Effector memory CD4-positive, alpha-beta T cell (primary cell): ENCODE results near the gene KDM4C.
"Not testable (repeated sequence)": the region's sequence is repeated elsewhere in the genome, so short reads cannot be mapped to it uniquely, and the experiment has no call there.

Experiments used
- DNase-seq, 3 donors: peaks; one replicate each; pipeline ENCODE4 v3.0.0-alpha.2; 2020
- H3K27ac ChIP-seq: 2 replicates; pipeline ENCODE4 v1.7.0; 2013; ENCODE audit warnings: mild to moderate bottlenecking, low read length, moderate library complexity; ENCODE audit not compliant: insufficient read depth, poor library complexity, severe bottlenecking
- H3K27me3 ChIP-seq: replicated peaks from 2 replicates; pipeline ENCODE4 v1.7.0; 2013; ENCODE audit warnings: mild to moderate bottlenecking, low read length; ENCODE audit not compliant: insufficient read depth, control insufficient read depth, poor library complexity, severe bottlenecking
- H3K36me3 ChIP-seq: 2 replicates; pipeline ENCODE4 v1.7.0; 2013; ENCODE audit warnings: mild to moderate bottlenecking, low read length, moderate library complexity; ENCODE audit not compliant: control insufficient read depth, insufficient read depth
- H3K4me1 ChIP-seq: 2 replicates; pipeline ENCODE4 v1.7.0; 2013; ENCODE audit warnings: low read length, mild to moderate bottlenecking; ENCODE audit not compliant: control insufficient read depth, insufficient read depth, poor library complexity, severe bottlenecking
- H3K4me3 ChIP-seq: 2 replicates; pipeline ENCODE4 v1.7.0; 2013; ENCODE audit warnings: low read length, low read depth, mild to moderate bottlenecking; ENCODE audit not compliant: insufficient read depth, poor library complexity, severe bottlenecking
- H3K9me3 ChIP-seq: 2 replicates; pipeline ENCODE4 v1.7.0; 2013; ENCODE audit warnings: mild to moderate bottlenecking, low read length, moderate library complexity; ENCODE audit not compliant: control insufficient read depth

Gene KDM4C

DNA sequence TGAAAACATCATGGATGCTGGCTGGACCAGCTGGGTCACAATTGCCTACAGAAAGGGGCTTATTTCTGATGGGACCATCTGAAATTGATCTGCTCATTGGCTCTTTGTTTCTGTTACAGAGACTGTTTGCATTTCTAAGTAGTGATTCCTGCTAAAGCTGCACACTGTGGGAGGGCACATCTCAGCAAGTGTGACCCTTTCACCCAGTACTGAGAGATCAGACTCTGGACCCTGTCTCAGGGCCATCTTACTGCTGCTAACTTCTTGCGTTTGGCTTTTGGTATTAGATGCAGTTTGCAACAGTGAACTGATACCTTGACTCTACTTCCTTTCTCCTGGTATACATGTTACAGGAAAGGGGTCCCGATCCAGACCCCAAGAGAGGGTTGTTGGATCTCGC lies 24.5 kb upstream of the KDM4C start:
- H3K36me3 ChIP-seq: no peaks in the 10 kb centered on the region
- H3K9me3 ChIP-seq: no peaks in the 10 kb centered on the region
- H3K27ac ChIP-seq: no peak overlapping the region
- H3K4me1 ChIP-seq: no peaks in the 10 kb centered on the region
- no peaks in the 10 kb centered on the region for H3K27me3 ChIP-seq
- no peak for DNase-seq
- no peak overlapping the region for H3K4me3 ChIP-seq

DNA sequence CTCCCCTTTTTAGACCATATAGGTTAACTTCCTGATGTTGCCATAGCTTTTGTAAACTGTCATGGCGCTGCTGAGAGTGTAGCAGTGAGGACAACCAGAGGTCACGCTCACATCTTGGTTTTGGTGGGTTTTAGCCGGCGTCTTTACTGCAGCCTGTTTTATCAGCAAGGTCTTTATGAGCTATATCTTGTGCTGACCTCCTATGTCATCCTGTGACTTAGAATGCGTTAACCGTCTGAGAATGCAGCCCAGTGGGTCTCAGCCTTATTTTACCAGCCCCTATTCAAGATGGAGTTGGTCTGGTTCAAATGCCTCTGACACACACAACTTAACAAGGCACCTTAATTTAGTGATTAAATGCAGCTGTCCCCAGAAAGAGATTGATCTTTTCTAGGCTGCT lies 23.9 kb upstream of the KDM4C start:
- Histone ChIP-seq H3K27ac (no peak overlapping the region), H3K9me3 (no peaks in the 10 kb centered on the region), H3K36me3 (no peaks in the 10 kb centered on the region), H3K4me1 (no peaks in the 10 kb centered on the region), H3K27me3 (no peaks in the 10 kb centered on the region), H3K4me3 (no peak overlapping the region)
- DNase-seq: no peak

DNA sequence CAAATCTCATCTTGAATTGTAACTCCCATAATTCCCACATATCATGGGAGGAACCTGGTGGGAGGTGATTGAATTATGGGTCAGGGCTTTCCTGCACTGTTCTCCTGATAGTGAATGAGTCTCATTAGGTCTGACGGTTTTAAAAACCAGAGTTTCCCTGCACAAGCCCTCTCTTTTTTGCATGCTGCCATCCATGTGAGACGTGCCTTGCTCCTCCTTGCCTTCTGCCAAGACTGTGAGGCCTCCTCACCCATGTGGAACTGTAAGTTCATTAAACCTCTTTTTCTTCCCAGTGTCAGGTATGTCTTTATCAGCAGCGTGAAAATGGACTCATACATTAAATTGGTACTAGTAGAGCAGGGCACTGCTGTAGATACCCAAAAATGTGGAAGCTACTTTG lies 22.4 kb upstream of the KDM4C start:
- no peak overlapping the region for H3K27ac ChIP-seq
- H3K27me3 ChIP-seq: no peaks in the 10 kb centered on the region
- H3K36me3 ChIP-seq: no peaks in the 10 kb centered on the region
- H3K4me3 ChIP-seq: no peak overlapping the region
- no peaks in the 10 kb centered on the region for H3K9me3 ChIP-seq
- DNase-seq: no peak
- H3K4me1 ChIP-seq: no peaks in the 10 kb centered on the region

DNA sequence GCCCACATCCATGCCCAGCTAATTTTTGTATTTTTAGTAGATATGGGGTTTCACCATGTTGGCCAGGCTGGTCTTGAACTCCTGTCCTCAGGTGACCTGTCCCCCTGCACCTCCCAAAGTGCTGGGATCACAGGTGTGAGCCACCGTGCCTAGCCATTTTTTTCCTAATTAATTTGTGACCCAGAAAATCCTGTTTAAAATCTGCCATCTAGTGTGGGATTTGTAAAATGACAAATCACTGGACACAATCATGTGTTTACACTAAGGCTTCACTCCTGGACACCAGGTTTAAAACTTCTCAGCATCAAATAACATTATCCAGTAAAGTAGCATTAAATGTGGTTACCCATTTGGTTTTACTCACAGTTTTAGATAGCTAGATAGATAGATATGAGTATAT lies 18.6 kb upstream of the KDM4C start:
- DNase-seq: no peak
- Histone ChIP-seq H3K27me3 (no peaks in the 10 kb centered on the region), H3K4me3 (no peak overlapping the region), H3K36me3 (no peaks in the 10 kb centered on the region), H3K9me3 (no peaks in the 10 kb centered on the region), H3K27ac (no peak overlapping the region), H3K4me1 (no peaks in the 10 kb centered on the region)

DNA sequence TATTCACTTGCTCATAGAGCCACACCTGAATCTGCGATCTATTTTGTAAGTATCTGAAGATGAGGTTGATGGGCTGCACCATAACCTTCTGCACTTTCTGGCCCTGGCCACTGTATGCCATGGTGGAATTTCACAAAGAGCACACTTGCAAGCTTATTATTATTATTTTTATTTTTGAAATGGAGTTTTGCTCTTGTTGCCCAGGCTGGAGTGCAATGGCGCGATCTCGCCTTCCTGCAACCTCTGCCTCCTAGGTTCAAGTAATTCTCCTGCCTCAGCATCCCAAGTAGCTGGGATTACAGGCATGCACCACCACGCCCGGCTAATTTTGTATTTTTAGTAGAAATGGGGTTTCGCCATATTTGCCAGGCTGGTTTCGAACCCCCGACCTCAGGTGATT lies 8.9 kb upstream of the KDM4C start:
- not testable (repeated sequence) for H3K36me3 ChIP-seq, H3K4me1 ChIP-seq, H3K27ac ChIP-seq, H3K9me3 ChIP-seq, H3K27me3 ChIP-seq, DNase-seq, H3K4me3 ChIP-seq

DNA sequence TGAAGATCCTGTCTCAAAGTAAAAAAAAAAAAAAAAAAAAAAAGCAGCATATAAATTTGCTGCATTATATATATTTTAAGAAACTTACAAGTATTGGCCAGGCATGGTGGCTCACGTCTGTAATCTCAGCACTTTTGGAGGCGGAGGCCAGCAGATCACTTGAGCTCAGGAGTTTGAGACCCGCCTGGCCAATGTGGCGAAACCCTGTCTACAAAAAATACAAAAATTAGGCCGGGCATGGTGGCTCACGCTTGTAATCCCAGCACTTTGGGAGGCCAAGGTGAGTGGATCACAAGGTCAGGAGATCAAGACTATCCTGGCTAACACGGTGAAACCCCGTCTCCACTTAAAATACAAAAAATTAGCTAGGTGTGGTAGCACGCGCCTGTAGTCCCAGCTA lies 2.9 kb upstream of the KDM4C start:
- DNase-seq, H3K9me3 ChIP-seq, H3K27me3 ChIP-seq, H3K36me3 ChIP-seq, H3K27ac ChIP-seq, H3K4me3 ChIP-seq: not testable (repeated sequence)
- H3K4me1 ChIP-seq: peaks cover 12% of the 10 kb centered on the region

DNA sequence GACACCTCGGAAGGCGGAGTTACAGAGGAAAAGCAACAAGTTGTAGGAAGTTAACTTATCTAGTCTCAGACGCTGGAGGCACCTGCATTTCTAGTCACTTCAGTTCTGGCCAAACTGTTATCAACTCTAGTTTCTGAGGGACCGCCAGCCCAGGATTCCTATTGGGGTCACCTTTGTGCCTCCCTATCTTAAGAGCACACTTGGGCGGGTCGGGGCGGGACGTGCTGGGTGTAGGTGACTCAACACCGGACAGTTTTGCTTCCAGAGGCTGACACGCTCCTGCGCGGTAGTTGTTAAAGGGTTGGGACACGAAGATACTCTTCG lies 679 bp upstream of the KDM4C start:
- peak overlapping the region; percentile 95 for H3K4me3 ChIP-seq
- peak overlapping the region; percentile 96 for H3K27ac ChIP-seq
- H3K36me3 ChIP-seq: no peaks in the 10 kb centered on the region
- H3K4me1 ChIP-seq: peaks cover 11% of the 10 kb centered on the region
- no peaks in the 10 kb centered on the region for H3K27me3 ChIP-seq
- H3K9me3 ChIP-seq: no peaks in the 10 kb centered on the region
- peak; percentile 44 to 65 (median 54) for DNase-seq

DNA sequence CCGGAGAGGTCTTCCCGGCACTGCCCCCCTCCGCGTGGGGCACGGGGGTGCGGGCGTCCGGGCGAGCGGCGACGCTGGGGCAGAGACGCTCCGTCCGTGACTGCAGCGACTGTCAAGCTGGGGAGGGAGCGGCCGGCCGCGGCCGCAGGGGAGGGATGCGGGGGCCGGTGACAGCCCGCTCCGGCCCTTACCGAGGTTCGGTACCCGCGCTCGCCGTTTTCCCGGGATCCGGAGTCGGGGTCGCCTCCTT lies 400 bp downstream of the KDM4C start:
- DNase-seq: no peak
- Histone ChIP-seq H3K9me3 (no peaks in the 10 kb centered on the region), H3K27me3 (no peaks in the 10 kb centered on the region), H3K36me3 (no peaks in the 10 kb centered on the region), H3K4me1 (peaks cover 11% of the 10 kb centered on the region), H3K4me3 (peak overlapping the region; percentile 95), H3K27ac (peak overlapping the region; percentile 96)

DNA sequence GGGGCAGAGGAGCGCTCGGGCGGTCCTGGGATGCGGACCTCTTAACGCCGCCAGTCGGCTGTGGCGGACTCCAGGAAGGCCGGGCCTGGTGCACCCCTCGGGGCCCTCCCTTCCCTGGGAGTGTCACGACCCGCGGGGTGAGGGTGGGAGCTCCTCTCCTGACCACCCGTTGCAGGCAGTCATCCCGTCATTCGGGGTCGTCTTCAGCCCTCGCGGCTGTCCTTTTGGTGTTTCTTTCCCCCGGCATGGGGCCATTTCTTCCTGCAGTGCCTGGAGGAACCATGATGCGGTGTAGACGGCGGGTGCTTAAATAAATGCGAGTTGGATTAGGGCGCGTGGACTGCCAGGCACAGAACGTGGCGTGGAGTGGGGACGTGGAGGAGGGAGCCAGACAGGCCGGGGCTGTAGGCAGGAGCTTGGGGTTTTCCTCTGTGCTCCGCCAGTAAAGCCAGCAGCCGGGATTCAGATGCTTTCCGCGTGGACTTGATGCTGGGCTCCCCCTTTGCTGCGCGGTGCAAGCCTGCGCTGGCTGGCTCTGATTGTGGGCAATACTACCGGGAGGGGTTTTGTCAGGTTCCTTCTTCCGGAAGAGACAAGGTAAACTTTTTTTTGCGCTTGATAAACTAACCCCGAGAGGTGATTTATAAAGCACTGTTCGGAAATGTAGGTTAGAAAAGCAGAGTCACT lies 868 bp downstream of the KDM4C start:
- peak; percentile 52 to 60 (median 58) for DNase-seq
- no peaks in the 10 kb centered on the region for H3K27me3 ChIP-seq
- no peaks in the 10 kb centered on the region for H3K36me3 ChIP-seq
- H3K4me1 ChIP-seq: peaks cover 11% of the 10 kb centered on the region
- H3K27ac ChIP-seq: peak overlapping the region; percentile 96
- peak overlapping the region; percentile 95 for H3K4me3 ChIP-seq
- no peaks in the 10 kb centered on the region for H3K9me3 ChIP-seq

DNA sequence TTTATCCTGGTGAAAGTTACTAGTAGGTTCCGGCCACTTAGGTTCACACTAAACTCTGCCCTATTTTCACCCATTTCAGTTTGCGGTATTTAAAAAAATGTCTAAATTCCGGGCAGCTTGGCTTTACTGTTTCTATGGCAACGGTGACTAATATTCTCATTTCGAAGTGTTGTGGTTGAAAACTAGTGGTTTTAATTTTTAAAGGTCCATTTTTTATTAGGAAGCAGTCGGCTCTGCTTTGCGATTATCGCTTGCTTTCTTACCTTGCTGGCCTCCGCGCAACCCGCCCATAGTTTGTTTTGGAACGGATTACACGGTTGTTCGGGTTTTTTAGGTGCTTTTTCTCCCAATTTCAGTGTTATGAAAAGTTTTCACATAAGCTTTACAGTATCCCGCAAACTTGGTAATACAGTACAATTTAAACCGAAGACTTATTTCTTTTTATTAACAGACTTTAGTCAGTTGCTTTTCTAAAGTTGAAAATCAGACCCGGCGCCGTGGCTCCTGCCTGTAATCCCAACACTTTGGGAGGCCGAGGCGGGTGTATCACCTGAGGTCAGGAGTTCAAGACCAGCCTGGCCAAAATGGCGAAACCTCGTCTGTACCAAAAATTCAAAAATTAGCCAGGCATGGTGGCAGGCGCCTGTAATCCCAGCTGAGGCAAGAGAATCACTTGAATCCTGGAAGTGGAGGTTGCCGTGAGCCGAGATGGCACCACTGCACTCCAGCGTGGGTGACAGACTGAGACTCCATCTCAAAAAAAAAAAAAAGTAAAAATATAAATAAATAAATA lies 1.6 kb downstream of the KDM4C start:
- no peaks in the 10 kb centered on the region for H3K27me3 ChIP-seq
- H3K36me3 ChIP-seq: no peaks in the 10 kb centered on the region
- H3K4me3 ChIP-seq: peak overlapping the region; percentile 95
- peak; percentile 18 to 28 (median 19) for DNase-seq
- peaks cover 11% of the 10 kb centered on the region for H3K4me1 ChIP-seq
- peak overlapping the region; percentile 96 for H3K27ac ChIP-seq
- no peaks in the 10 kb centered on the region for H3K9me3 ChIP-seq
